Gastroesophageal sphincter (tissue), 3 donors: ENCODE measurements around the gene AMZ1.

Experiments
- POLR2A ChIP-seq, 2 donors: fragments of 450-650 bp; IDR thresholded peaks; one replicate each; pipeline ENCODE4 v1.6.1; 2017; ENCODE audit warnings: antibody characterized with exemption in 2 of 2, mild to moderate bottlenecking in 2 of 2, moderate library complexity in 1 of 2
- POLR2AphosphoS5 ChIP-seq: sonication (generic); formaldehyde crosslinking; IDR thresholded peaks from one replicate; pipeline ENCODE4 v1.6.1; 2017; ENCODE audit warnings: antibody characterized with exemption
- TF ChIP-seq, protein P1 (sequence below), 4 experiments: fragments of 200-600 bp in 2 of 4; fragments of 450-650 bp in 2 of 4; sonication (generic) in 1 of 4; IDR thresholded peaks; one replicate each; pipeline ENCODE4 v1.5.1; 2017 to 2019; ENCODE audit warnings: antibody characterized with exemption in 4 of 4, mild to moderate bottlenecking in 2 of 4, moderate library complexity in 2 of 4

DNA sequence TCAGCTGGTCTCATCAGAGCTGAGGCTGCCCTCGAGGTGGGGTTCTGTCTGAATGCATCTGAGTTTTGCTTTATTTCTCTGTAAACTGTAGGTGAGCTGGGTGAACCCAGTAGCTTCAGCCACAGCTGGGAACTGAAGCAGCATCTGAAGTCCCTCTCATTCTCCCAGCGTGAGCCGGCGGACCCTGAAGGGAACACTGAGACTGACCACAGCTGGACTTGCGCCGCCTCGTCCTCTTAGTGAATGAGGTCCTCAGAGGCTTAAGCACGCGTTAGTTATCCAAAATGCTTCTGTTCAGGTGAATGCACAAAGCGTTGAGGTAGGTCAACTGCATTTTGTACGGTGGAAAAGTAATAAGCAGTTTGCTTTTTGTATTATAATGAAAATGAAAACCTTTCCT, 76.6 kb downstream of the AMZ1 start:
- TF ChIP-seq, protein P1, sequence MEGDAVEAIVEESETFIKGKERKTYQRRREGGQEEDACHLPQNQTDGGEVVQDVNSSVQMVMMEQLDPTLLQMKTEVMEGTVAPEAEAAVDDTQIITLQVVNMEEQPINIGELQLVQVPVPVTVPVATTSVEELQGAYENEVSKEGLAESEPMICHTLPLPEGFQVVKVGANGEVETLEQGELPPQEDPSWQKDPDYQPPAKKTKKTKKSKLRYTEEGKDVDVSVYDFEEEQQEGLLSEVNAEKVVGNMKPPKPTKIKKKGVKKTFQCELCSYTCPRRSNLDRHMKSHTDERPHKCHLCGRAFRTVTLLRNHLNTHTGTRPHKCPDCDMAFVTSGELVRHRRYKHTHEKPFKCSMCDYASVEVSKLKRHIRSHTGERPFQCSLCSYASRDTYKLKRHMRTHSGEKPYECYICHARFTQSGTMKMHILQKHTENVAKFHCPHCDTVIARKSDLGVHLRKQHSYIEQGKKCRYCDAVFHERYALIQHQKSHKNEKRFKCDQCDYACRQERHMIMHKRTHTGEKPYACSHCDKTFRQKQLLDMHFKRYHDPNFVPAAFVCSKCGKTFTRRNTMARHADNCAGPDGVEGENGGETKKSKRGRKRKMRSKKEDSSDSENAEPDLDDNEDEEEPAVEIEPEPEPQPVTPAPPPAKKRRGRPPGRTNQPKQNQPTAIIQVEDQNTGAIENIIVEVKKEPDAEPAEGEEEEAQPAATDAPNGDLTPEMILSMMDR (IDR thresholded peaks at IDR 0.05), result no peak
- TF ChIP-seq POLR2AphosphoS5 (no peak), POLR2A (IDR thresholded peaks at IDR 0.05) (no peak)
